Vagina (tissue), 2 donors: Measurements from ENCODE around the gene USP6NL. TPM values are rescaled to one million over a fixed set of nuclear protein-coding genes. Genes with fewer than 3 reads are reported as not detected.

ENCODE experiments used
- DNase-seq, 2 donors: peaks; one replicate each; pipeline ENCODE4 v3.0.0-alpha.2; 2017; ENCODE audit errors: extremely low spot score in 2 of 2
- H3K27ac ChIP-seq: fragments of 200-600 bp; sonication (generic); one replicate; pipeline ENCODE4 v1.5.1; 2019
- H3K27me3 ChIP-seq: fragments of 200-600 bp; sonication (generic); one replicate; pipeline ENCODE4 v1.5.1; 2019
- H3K36me3 ChIP-seq, 2 donors: fragments of 200-600 bp; sonication (generic); one replicate each; pipeline ENCODE4 v1.5.1; 2017 to 2019
- H3K4me1 ChIP-seq: fragments of 200-600 bp; sonication (generic); one replicate; pipeline ENCODE4 v1.5.1; 2019
- H3K4me3 ChIP-seq, 2 donors: fragments of 200-600 bp; sonication (generic); 1 replicate in 1 of 2; 2 replicates in 1 of 2; pipeline ENCODE4 v1.5.1; 2016 to 2019
- H3K9me3 ChIP-seq: fragments of 200-600 bp; sonication (generic); one replicate; pipeline ENCODE4 v1.5.1; 2019
- CTCF ChIP-seq, 3 experiments: fragments of 450-650 bp in 2 of 3; fragments of 200-600 bp in 1 of 3; sonication (generic) in 1 of 3; IDR thresholded peaks; one replicate each; pipeline ENCODE4 v1.5.1; 2017 to 2019; ENCODE audit warnings: antibody characterized with exemption in 3 of 3, mild to moderate bottlenecking in 2 of 3, moderate library complexity in 2 of 3
- POLR2A ChIP-seq, 2 donors: fragments of 450-650 bp; IDR thresholded peaks; one replicate each; pipeline ENCODE4 v1.6.1; 2017; ENCODE audit warnings: antibody characterized with exemption in 2 of 2, mild to moderate bottlenecking in 2 of 2, moderate library complexity in 2 of 2
- POLR2AphosphoS5 ChIP-seq, 2 donors: sonication (generic); formaldehyde crosslinking; IDR thresholded peaks; one replicate each; pipeline ENCODE4 v1.9.0; 2017; ENCODE audit warnings: antibody characterized with exemption in 2 of 2, mild to moderate bottlenecking in 2 of 2, low read depth in 1 of 2; ENCODE audit not compliant: insufficient read depth in 1 of 2
- intact Hi-C: fragments of 100-400 bp; cut with DNase I; formaldehyde crosslinking; loops from one replicate; pipeline ENCODE4 v1.15.1; 2023
- total RNA-seq: library from RNA; depleted of rRNA; stranded (reverse); fragments of >200 nt; gene quantifications from one replicate; pipeline ENCODE4 v1.2.3, GENCODE V29; 2016

Gene USP6NL
- total RNA-seq, 1 donor from 2014 or later, result 23.3 TPM

GRCh38 chr10:11532306-11532705, 79.1 kb downstream of the USP6NL start:
- intact Hi-C loops, result no loop called here
- TF ChIP-seq CTCF (IDR thresholded peaks at IDR 0.05), result no peak
- TF ChIP-seq POLR2AphosphoS5 (IDR thresholded peaks at IDR 0.05; ENCODE audit: insufficient read depth in 1 of 2, low read depth in 1 of 2), result no peak
- no peak for TF ChIP-seq POLR2A (IDR thresholded peaks at IDR 0.05)
- no peaks in the 10 kb centered on the region for H3K9me3 ChIP-seq
- no peaks in the 10 kb centered on the region for H3K36me3 ChIP-seq
- DNase-seq, result no peak
- no peak overlapping the region for H3K4me3 ChIP-seq
- peaks cover 21% of the 10 kb centered on the region for H3K4me1 ChIP-seq
- no peak overlapping the region for H3K27ac ChIP-seq
- no peaks in the 10 kb centered on the region for H3K27me3 ChIP-seq

GRCh38 chr10:11530806-11531205, 80.6 kb downstream of the USP6NL start:
- peaks cover 21% of the 10 kb centered on the region for H3K4me1 ChIP-seq
- no peaks in the 10 kb centered on the region for H3K9me3 ChIP-seq
- H3K4me3 ChIP-seq, result no peak overlapping the region
- H3K36me3 ChIP-seq, result no peaks in the 10 kb centered on the region
- H3K27me3 ChIP-seq, result no peaks in the 10 kb centered on the region
- H3K27ac ChIP-seq, result no peak overlapping the region
- intact Hi-C loops, result no loop called here
- DNase-seq, result no peak
- TF ChIP-seq POLR2AphosphoS5 (IDR thresholded peaks at IDR 0.05; ENCODE audit: insufficient read depth in 1 of 2, low read depth in 1 of 2) (no peak), POLR2A (IDR thresholded peaks at IDR 0.05) (no peak), CTCF (IDR thresholded peaks at IDR 0.05) (no peak)

- DNase-seq, result no peak
- TF ChIP-seq CTCF (IDR thresholded peaks at IDR 0.05) (no peak), POLR2AphosphoS5 (IDR thresholded peaks at IDR 0.05; ENCODE audit: insufficient read depth in 1 of 2, low read depth in 1 of 2) (no peak), POLR2A (IDR thresholded peaks at IDR 0.05) (no peak)
- Histone ChIP-seq H3K9me3 (no peaks in the 10 kb centered on the region), H3K27ac (no peak overlapping the region), H3K4me3 (no peak overlapping the region), H3K4me1 (peaks cover 21% of the 10 kb centered on the region), H3K27me3 (no peaks in the 10 kb centered on the region), H3K36me3 (no peaks in the 10 kb centered on the region)
- intact Hi-C loops, result loop anchor here (10.0 kb wide), 1 partner anchor 85 kb away; the partner anchor contains the start of gene USP6NL
Measured at GRCh38 chr10:11529276-11529903, 82.1 kb downstream of the USP6NL start.

- Histone ChIP-seq H3K9me3 (no peaks in the 10 kb centered on the region), H3K27me3 (no peaks in the 10 kb centered on the region), H3K27ac (no peak overlapping the region), H3K4me1 (peaks cover 15% of the 10 kb centered on the region), H3K36me3 (no peaks in the 10 kb centered on the region), H3K4me3 (no peak overlapping the region)
- TF ChIP-seq CTCF (IDR thresholded peaks at IDR 0.05) (no peak), POLR2AphosphoS5 (IDR thresholded peaks at IDR 0.05; ENCODE audit: insufficient read depth in 1 of 2, low read depth in 1 of 2) (no peak), POLR2A (IDR thresholded peaks at IDR 0.05) (no peak)
- no peak for DNase-seq
- intact Hi-C loops, result loop anchor here (10.0 kb wide), 1 partner anchor 87 kb away; the partner anchor contains the start of gene USP6NL
Measured at GRCh38 chr10:11528286-11528685, 83.2 kb downstream of the USP6NL start.

GRCh38 chr10:11527691-11528255, 83.7 kb downstream of the USP6NL start:
- peaks cover 12% of the 10 kb centered on the region for H3K4me1 ChIP-seq
- intact Hi-C loops, result loop anchor here (10.0 kb wide), 1 partner anchor 87 kb away; the partner anchor contains the start of gene USP6NL
- no peaks in the 10 kb centered on the region for H3K27me3 ChIP-seq
- no peak for DNase-seq
- no peak overlapping the region for H3K27ac ChIP-seq
- no peak for TF ChIP-seq CTCF (IDR thresholded peaks at IDR 0.05)
- no peaks in the 10 kb centered on the region for H3K36me3 ChIP-seq
- no peaks in the 10 kb centered on the region for H3K9me3 ChIP-seq
- H3K4me3 ChIP-seq, result no peak overlapping the region
